Activated naive CD8-positive, alpha-beta T cell treated with anti-CD3 and anti-CD28 coated beads, Interleukin-2, amount 50 U/mL, for 24 hours (primary cell): Measurements from ENCODE around the gene ACTR5.
A peak's percentile ranks its signal among the peaks of the same experiment; 100 is the strongest.

Source experiments
- ATAC-seq: fragments of 150-1000 bp; cut with Tn5 transposase; one replicate; pipeline ENCODE4 v1.10.0; 2021
- DNase-seq: peaks from one replicate; pipeline ENCODE4 v3.0.0; 2021
- H3K27ac Mint-ChIP-seq: one replicate; pipeline ENCODE4 v1.8.0; 2021; ENCODE audit warnings: mild to moderate bottlenecking, mixed read lengths
- H3K27me3 Mint-ChIP-seq: one replicate; pipeline ENCODE4 v1.8.0; 2021; ENCODE audit warnings: mixed read lengths
- H3K36me3 Mint-ChIP-seq: one replicate; pipeline ENCODE4 v1.8.0; 2021; ENCODE audit warnings: low read depth, mixed read lengths
- H3K4me1 Mint-ChIP-seq: one replicate; pipeline ENCODE4 v1.8.0; 2021; ENCODE audit warnings: mixed read lengths
- H3K4me3 Mint-ChIP-seq: one replicate; pipeline ENCODE4 v1.8.0; 2021; ENCODE audit warnings: mild to moderate bottlenecking, moderate library complexity, mixed read lengths
- H3K9me3 Mint-ChIP-seq: one replicate; pipeline ENCODE4 v1.8.0; 2021; ENCODE audit warnings: mixed read lengths

ACTR5 gene

GRCh38 chr20:38747495-38748096 lies 664 bp upstream of the ACTR5 start:
- no peak for DNase-seq
- peak overlapping the region; percentile 96 for H3K27ac Mint-ChIP-seq

GRCh38 chr20:38748861-38749149 lies 545 bp downstream of the ACTR5 start:
- peak overlapping the region; percentile 75 for H3K27ac Mint-ChIP-seq
- peak overlapping the region; percentile 86 for H3K4me3 Mint-ChIP-seq
- ATAC-seq (peak; percentile 51), DNase-seq (peak; percentile 42)
- H3K9me3 Mint-ChIP-seq: no peaks in the 10 kb centered on the region
- H3K36me3 Mint-ChIP-seq: peaks cover 14% of the 10 kb centered on the region
- peaks cover 22% of the 10 kb centered on the region for H3K4me1 Mint-ChIP-seq
- H3K27me3 Mint-ChIP-seq: no peaks in the 10 kb centered on the region

More at GRCh38 chr20:38747495-38748096, 664 bp upstream of the ACTR5 start:
- Mint-ChIP-seq H3K9me3 (no peaks in the 10 kb centered on the region), H3K27me3 (no peaks in the 10 kb centered on the region), H3K4me3 (peak overlapping the region; percentile 91), H3K36me3 (peaks cover 8% of the 10 kb centered on the region), H3K4me1 (peaks cover 22% of the 10 kb centered on the region)
- no peak for ATAC-seq

GRCh38 chr20:38751360-38751976 lies 3.2 kb downstream of the ACTR5 start:
- Mint-ChIP-seq H3K36me3 (peaks cover 27% of the 10 kb centered on the region), H3K4me3 (no peak overlapping the region), H3K27me3 (no peaks in the 10 kb centered on the region), H3K27ac (no peak overlapping the region), H3K4me1 (peaks cover 22% of the 10 kb centered on the region), H3K9me3 (no peaks in the 10 kb centered on the region)
- DNase-seq (peak; percentile 27), ATAC-seq (no peak)

GRCh38 chr20:38752029-38752428 lies 3.8 kb downstream of the ACTR5 start:
- H3K4me1 Mint-ChIP-seq: peaks cover 22% of the 10 kb centered on the region
- H3K27me3 Mint-ChIP-seq: no peaks in the 10 kb centered on the region
- H3K36me3 Mint-ChIP-seq: peaks cover 27% of the 10 kb centered on the region
- DNase-seq (no peak), ATAC-seq (no peak)
- no peak overlapping the region for H3K27ac Mint-ChIP-seq
- H3K9me3 Mint-ChIP-seq: no peaks in the 10 kb centered on the region
- no peak overlapping the region for H3K4me3 Mint-ChIP-seq

- peaks cover 37% of the 10 kb centered on the region for H3K36me3 Mint-ChIP-seq
- ATAC-seq: no peak
- DNase-seq: no peak
- no peaks in the 10 kb centered on the region for H3K9me3 Mint-ChIP-seq
- no peak overlapping the region for H3K4me3 Mint-ChIP-seq
- peaks cover 5% of the 10 kb centered on the region for H3K4me1 Mint-ChIP-seq
- no peaks in the 10 kb centered on the region for H3K27me3 Mint-ChIP-seq
- no peak overlapping the region for H3K27ac Mint-ChIP-seq
These were observed 6.7 kb downstream of the ACTR5 start for GRCh38 chr20:38754924-38755323.

GRCh38 chr20:38755324-38755910 lies 7.2 kb downstream of the ACTR5 start:
- Mint-ChIP-seq H3K9me3 (no peaks in the 10 kb centered on the region), H3K4me3 (no peak overlapping the region), H3K27ac (no peak overlapping the region), H3K27me3 (no peaks in the 10 kb centered on the region), H3K36me3 (peaks cover 40% of the 10 kb centered on the region), H3K4me1 (no peaks in the 10 kb centered on the region)
- ATAC-seq (no peak), DNase-seq (no peak)

- H3K36me3 Mint-ChIP-seq: peaks cover 48% of the 10 kb centered on the region
- no peak for ATAC-seq
These were observed 9.0 kb downstream of the ACTR5 start for GRCh38 chr20:38757145-38757775.

GRCh38 chr20:38759106-38759505 lies 10.8 kb downstream of the ACTR5 start:
- H3K9me3 Mint-ChIP-seq: no peaks in the 10 kb centered on the region
- no peak for DNase-seq

More at GRCh38 chr20:38757145-38757775, 9.0 kb downstream of the ACTR5 start:
- no peak overlapping the region for H3K4me3 Mint-ChIP-seq
- H3K27ac Mint-ChIP-seq: no peak overlapping the region
- DNase-seq: no peak
- no peaks in the 10 kb centered on the region for H3K27me3 Mint-ChIP-seq
- H3K9me3 Mint-ChIP-seq: no peaks in the 10 kb centered on the region
- peaks cover 3% of the 10 kb centered on the region for H3K4me1 Mint-ChIP-seq

GRCh38 chr20:38760978-38761377 lies 12.7 kb downstream of the ACTR5 start:
- Mint-ChIP-seq H3K36me3 (peaks cover 45% of the 10 kb centered on the region), H3K27ac (no peak overlapping the region), H3K4me3 (no peak overlapping the region), H3K27me3 (no peaks in the 10 kb centered on the region), H3K9me3 (no peaks in the 10 kb centered on the region), H3K4me1 (peaks cover 36% of the 10 kb centered on the region)
- ATAC-seq: no peak
- no peak for DNase-seq

More at GRCh38 chr20:38759106-38759505, 10.8 kb downstream of the ACTR5 start:
- Mint-ChIP-seq H3K4me3 (no peak overlapping the region), H3K27ac (no peak overlapping the region), H3K36me3 (peaks cover 42% of the 10 kb centered on the region), H3K27me3 (no peaks in the 10 kb centered on the region), H3K4me1 (peaks cover 21% of the 10 kb centered on the region)
- no peak for ATAC-seq

- DNase-seq (no peak), ATAC-seq (no peak)
- H3K4me1 Mint-ChIP-seq: peaks cover 36% of the 10 kb centered on the region
- no peak overlapping the region for H3K27ac Mint-ChIP-seq
- peaks cover 46% of the 10 kb centered on the region for H3K36me3 Mint-ChIP-seq
- H3K27me3 Mint-ChIP-seq: no peaks in the 10 kb centered on the region
- H3K4me3 Mint-ChIP-seq: no peak overlapping the region
- no peaks in the 10 kb centered on the region for H3K9me3 Mint-ChIP-seq
These were observed 13.9 kb downstream of the ACTR5 start for GRCh38 chr20:38762174-38762573.

GRCh38 chr20:38763616-38764015 lies 15.4 kb downstream of the ACTR5 start:
- Mint-ChIP-seq H3K36me3 (peaks cover 47% of the 10 kb centered on the region), H3K27ac (no peak overlapping the region)

GRCh38 chr20:38764567-38765318 lies 16.5 kb downstream of the ACTR5 start:
- H3K27me3 Mint-ChIP-seq: no peaks in the 10 kb centered on the region
- H3K4me1 Mint-ChIP-seq: peaks cover 36% of the 10 kb centered on the region
- H3K36me3 Mint-ChIP-seq: peaks cover 50% of the 10 kb centered on the region
- H3K27ac Mint-ChIP-seq: peak overlapping the region; percentile 51
- no peaks in the 10 kb centered on the region for H3K9me3 Mint-ChIP-seq
- H3K4me3 Mint-ChIP-seq: no peak overlapping the region
- ATAC-seq (peak; percentile 100), DNase-seq (peak; percentile 64)

More at GRCh38 chr20:38763616-38764015, 15.4 kb downstream of the ACTR5 start:
- no peak overlapping the region for H3K4me3 Mint-ChIP-seq
- DNase-seq: no peak
- no peaks in the 10 kb centered on the region for H3K27me3 Mint-ChIP-seq
- no peaks in the 10 kb centered on the region for H3K9me3 Mint-ChIP-seq
- peaks cover 36% of the 10 kb centered on the region for H3K4me1 Mint-ChIP-seq
- peak; percentile 27 for ATAC-seq

GRCh38 chr20:38766071-38766470 lies 17.8 kb downstream of the ACTR5 start:
- ATAC-seq: no peak
- H3K27ac Mint-ChIP-seq: no peak overlapping the region
- H3K4me3 Mint-ChIP-seq: no peak overlapping the region
- peaks cover 36% of the 10 kb centered on the region for H3K4me1 Mint-ChIP-seq
- DNase-seq: no peak
- H3K27me3 Mint-ChIP-seq: no peaks in the 10 kb centered on the region
- H3K9me3 Mint-ChIP-seq: no peaks in the 10 kb centered on the region
- peaks cover 41% of the 10 kb centered on the region for H3K36me3 Mint-ChIP-seq
